Natural killer cell (primary cell): ENCODE data around the gene AP3B2. TPM values are rescaled to one million over a fixed set of nuclear protein-coding genes. Genes with fewer than 3 reads are reported as not detected.
A peak's percentile ranks its signal among the peaks of the same experiment; 100 is the strongest.

Source experiments
- ATAC-seq, 3 donors: fragments of 150-1000 bp in 2 of 3; fragments of 200-7000 bp in 1 of 3; cut with Tn5 transposase; 1 replicate in 1 of 3; 2 replicates in 2 of 3; pipeline ENCODE4 v1.10.0; 2021; ENCODE audit warnings: mild to moderate bottlenecking in 2 of 3, moderate library complexity in 2 of 3
- DNase-seq, 2 donors: peaks; one replicate each; pipeline versions ENCODE4 v3.0.0 to v3.0.0-alpha.2; 2013 to 2021; ENCODE audit warnings: mixed read lengths in 1 of 2
- H3K27ac ChIP-seq: one replicate; pipeline ENCODE4 v1.5.1; 2013; ENCODE audit warnings: mild to moderate bottlenecking, low read length
- H3K27me3 ChIP-seq: one replicate; pipeline ENCODE4 v1.6.1; 2013; ENCODE audit warnings: low read length; ENCODE audit not compliant: control insufficient read depth, insufficient read depth
- H3K36me3 ChIP-seq: one replicate; pipeline ENCODE4 v1.6.1; 2013; ENCODE audit warnings: low read length; ENCODE audit not compliant: control insufficient read depth, insufficient read depth
- H3K4me1 ChIP-seq: one replicate; pipeline ENCODE4 v1.6.1; 2013; ENCODE audit warnings: low read length; ENCODE audit not compliant: control insufficient read depth, insufficient read depth
- H3K4me3 ChIP-seq: one replicate; pipeline ENCODE4 v1.5.1; 2013; ENCODE audit warnings: low read length
- H3K9me3 ChIP-seq: one replicate; pipeline ENCODE4 v1.6.1; 2013; ENCODE audit warnings: low read length; ENCODE audit not compliant: control insufficient read depth, insufficient read depth
- H3K27ac Mint-ChIP-seq, 2 donors: one replicate each; pipeline ENCODE4 v1.8.0; 2022; ENCODE audit warnings: mild to moderate bottlenecking in 2 of 2, mixed read lengths in 2 of 2, moderate library complexity in 1 of 2
- H3K27me3 Mint-ChIP-seq, 2 donors: one replicate each; pipeline ENCODE4 v1.8.0; 2022; ENCODE audit warnings: low read depth in 2 of 2, mixed read lengths in 2 of 2
- H3K36me3 Mint-ChIP-seq: one replicate; pipeline ENCODE4 v1.8.0; 2022; ENCODE audit warnings: mixed read lengths
- H3K4me1 Mint-ChIP-seq, 2 donors: one replicate each; pipeline ENCODE4 v1.8.0; 2022; ENCODE audit warnings: mixed read lengths in 2 of 2
- H3K4me3 Mint-ChIP-seq: one replicate; pipeline ENCODE4 v1.8.0; 2022; ENCODE audit warnings: mild to moderate bottlenecking, moderate library complexity, mixed read lengths
- H3K9me3 Mint-ChIP-seq, 2 donors: one replicate each; pipeline ENCODE4 v1.8.0; 2022; ENCODE audit warnings: mixed read lengths in 2 of 2
- WGBS: methylation state at CpG from one replicate; pipeline ENCODE4 v1.1.7; 2013; ENCODE audit warnings: missing lambda C conversion rate; ENCODE audit not compliant: insufficient coverage; 5-methylcytosine and 5-hydroxymethylcytosine counted together
- intact Hi-C: fragments of 100-400 bp; cut with micrococcal nuclease; formaldehyde crosslinking; loops from one replicate; pipeline ENCODE4 v1.14.2; 2022
- total RNA-seq, 4 donors: library from RNA; stranded (reverse); fragments of 120-200 nt in 1 of 4; gene quantifications; one replicate each; pipeline versions ENCODE4 v1.2.3 to v1.2.4, GENCODE V29; 2013 to 2022
- TF ChIP-seq, protein P1 (sequence below): fragments of 200-600 bp; IDR thresholded peaks from one replicate; pipeline ENCODE4 v1.8.0; 2022; ENCODE audit warnings: antibody characterized with exemption

AP3B2 gene
- total RNA-seq, 3 donors from 2014 or later (not counting 1 experiment from before 2014, with no cell fraction given): 0.59 TPM; not detected in 2

DNA sequence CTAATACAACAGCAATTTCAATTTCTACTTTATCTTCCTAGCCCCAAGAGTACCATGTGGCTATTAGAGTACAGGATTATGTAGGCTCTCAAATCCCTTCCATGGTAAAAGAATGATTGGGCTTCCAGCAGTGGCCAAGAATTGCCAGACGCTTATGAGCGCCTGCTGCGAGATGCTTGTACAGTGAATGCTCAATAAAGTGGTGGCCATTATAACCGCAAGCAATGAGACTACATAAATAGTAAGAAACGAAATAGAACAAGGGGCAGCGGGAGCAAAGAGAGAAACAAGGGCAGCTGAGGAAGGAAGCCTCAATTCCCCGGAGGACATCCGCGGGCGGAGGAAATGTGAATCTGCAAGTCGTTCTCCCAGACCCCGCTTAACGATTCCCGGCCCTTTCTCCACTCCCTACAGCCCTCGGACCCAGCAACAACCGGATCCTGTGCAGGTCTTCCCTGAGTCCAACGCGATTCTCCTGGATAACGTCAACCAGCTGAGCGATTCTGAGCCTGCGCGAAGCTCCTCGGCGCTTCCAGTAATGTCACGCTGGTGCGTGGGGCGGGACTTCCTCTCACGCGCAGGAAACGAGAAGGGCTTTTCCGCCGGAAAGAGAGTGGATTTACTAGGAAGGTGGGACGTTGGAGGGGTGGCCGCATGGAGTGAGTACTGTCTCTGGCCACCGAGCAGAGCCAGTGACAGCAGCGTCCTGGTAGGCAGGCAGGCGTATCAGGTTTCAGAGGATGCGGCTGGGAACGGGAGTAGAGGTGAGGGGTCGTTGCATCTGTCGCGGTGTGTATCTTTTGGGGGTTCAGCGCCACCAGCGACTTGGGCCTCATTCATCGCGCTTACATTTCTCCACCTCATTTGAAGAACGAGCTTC lies 40.5 kb upstream of the AP3B2 start:
- H3K4me1 Mint-ChIP-seq: peaks cover 34 to 38% of the 10 kb centered on the region in 2 donors

DNA sequence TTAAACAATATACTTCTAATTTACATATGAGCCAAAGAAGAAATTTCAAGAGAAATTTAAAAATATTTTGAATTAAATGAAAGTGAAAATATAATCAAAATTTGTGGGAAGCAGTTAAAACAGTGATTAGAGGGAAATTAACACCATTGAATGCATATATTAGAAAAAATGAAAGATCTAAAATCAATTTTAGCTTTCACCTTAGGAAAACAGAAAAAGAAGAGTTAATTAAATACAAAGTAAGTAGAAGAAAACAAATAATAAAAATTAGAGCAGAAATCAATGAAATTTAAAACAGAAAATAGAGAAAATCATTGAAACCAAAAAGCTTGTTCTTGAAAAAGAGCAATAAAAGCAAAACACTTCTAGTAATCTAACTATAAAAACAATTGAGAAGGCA lies 38.6 kb upstream of the AP3B2 start:
- DNase-seq: no peak
- no peak for ATAC-seq
- no peak overlapping the region for H3K4me3 ChIP-seq
- no peaks in the 10 kb centered on the region for H3K9me3 ChIP-seq
- H3K4me1 Mint-ChIP-seq: peaks cover 32% of the 10 kb centered on the region in 2 donors
- H3K27me3 ChIP-seq: no peaks in the 10 kb centered on the region
- H3K27me3 Mint-ChIP-seq: no peaks in the 10 kb centered on the region
- no peak overlapping the region for H3K27ac ChIP-seq
- intact Hi-C loops: no loop called here
- TF ChIP-seq, protein P1, sequence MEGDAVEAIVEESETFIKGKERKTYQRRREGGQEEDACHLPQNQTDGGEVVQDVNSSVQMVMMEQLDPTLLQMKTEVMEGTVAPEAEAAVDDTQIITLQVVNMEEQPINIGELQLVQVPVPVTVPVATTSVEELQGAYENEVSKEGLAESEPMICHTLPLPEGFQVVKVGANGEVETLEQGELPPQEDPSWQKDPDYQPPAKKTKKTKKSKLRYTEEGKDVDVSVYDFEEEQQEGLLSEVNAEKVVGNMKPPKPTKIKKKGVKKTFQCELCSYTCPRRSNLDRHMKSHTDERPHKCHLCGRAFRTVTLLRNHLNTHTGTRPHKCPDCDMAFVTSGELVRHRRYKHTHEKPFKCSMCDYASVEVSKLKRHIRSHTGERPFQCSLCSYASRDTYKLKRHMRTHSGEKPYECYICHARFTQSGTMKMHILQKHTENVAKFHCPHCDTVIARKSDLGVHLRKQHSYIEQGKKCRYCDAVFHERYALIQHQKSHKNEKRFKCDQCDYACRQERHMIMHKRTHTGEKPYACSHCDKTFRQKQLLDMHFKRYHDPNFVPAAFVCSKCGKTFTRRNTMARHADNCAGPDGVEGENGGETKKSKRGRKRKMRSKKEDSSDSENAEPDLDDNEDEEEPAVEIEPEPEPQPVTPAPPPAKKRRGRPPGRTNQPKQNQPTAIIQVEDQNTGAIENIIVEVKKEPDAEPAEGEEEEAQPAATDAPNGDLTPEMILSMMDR: no peak
- H3K36me3 Mint-ChIP-seq: no peaks in the 10 kb centered on the region
- H3K9me3 Mint-ChIP-seq: no peaks in the 10 kb centered on the region
- H3K36me3 ChIP-seq: peaks cover 3% of the 10 kb centered on the region
- H3K4me3 Mint-ChIP-seq: peak overlapping the region; percentile 59
- H3K27ac Mint-ChIP-seq: no peak overlapping the region
- H3K4me1 ChIP-seq: peaks cover 20% of the 10 kb centered on the region

More for the DNA sequence above, 40.5 kb upstream of the AP3B2 start:
- peak overlapping the region; percentile 73 for H3K4me3 ChIP-seq
- Mint-ChIP-seq H3K36me3 (peaks cover 10% of the 10 kb centered on the region), H3K4me3 (peak overlapping the region; percentile 99), H3K27ac (peak overlapping the region; percentile 91 to 94), H3K27me3 (no peaks in the 10 kb centered on the region), H3K9me3 (no peaks in the 10 kb centered on the region)
- H3K36me3 ChIP-seq: peaks cover 13% of the 10 kb centered on the region
- intact Hi-C loops: loop anchor here (1.0 kb wide), 1 partner anchor 59 kb away; the partner anchor contains the start of gene WHAMM
- no peaks in the 10 kb centered on the region for H3K27me3 ChIP-seq
- peaks cover 20% of the 10 kb centered on the region for H3K4me1 ChIP-seq
- WGBS: under 1% methylated on average over 46 of the region's 47 CpGs
- peak overlapping the region; percentile 71 for H3K27ac ChIP-seq
- TF ChIP-seq, protein P1: no peak
- DNase-seq (peak; percentile 71 to 91), ATAC-seq (peak; percentile 94 to 97 (median 97))
- no peaks in the 10 kb centered on the region for H3K9me3 ChIP-seq

DNA sequence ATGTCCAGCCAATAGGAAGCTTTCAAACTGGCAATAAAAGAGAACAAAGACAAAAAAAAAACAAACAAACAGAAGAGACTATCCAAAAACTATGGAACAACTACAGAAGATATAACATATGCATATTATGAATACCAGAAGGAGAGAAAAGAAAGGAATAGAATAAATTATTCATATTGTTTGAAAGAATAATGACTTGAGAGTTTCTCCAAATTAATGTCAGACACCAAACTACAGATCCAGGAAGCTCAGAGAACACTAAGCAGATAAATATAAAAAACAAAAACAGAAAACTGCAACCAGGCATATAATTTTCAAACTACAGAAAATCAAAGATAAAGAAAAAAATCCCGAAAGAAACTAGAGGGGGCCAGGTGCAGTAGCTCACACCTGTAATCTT lies 34.1 kb upstream of the AP3B2 start:
- WGBS: 96% methylated on average over 1 of the region's 1 CpG
- H3K4me3 Mint-ChIP-seq: no peak overlapping the region
- H3K27ac ChIP-seq: no peak overlapping the region
- TF ChIP-seq, protein P1: no peak
- no peak for ATAC-seq
- intact Hi-C loops: no loop called here
- no peaks in the 10 kb centered on the region for H3K27me3 ChIP-seq
- H3K36me3 ChIP-seq: no peaks in the 10 kb centered on the region
- H3K4me1 ChIP-seq: no peaks in the 10 kb centered on the region
- no peaks in the 10 kb centered on the region for H3K36me3 Mint-ChIP-seq
- no peaks in the 10 kb centered on the region for H3K9me3 Mint-ChIP-seq
- no peaks in the 10 kb centered on the region for H3K27me3 Mint-ChIP-seq
- no peak for DNase-seq
- no peak overlapping the region for H3K27ac Mint-ChIP-seq
- no peaks in the 10 kb centered on the region for H3K9me3 ChIP-seq
- H3K4me3 ChIP-seq: no peak overlapping the region
- no peaks in the 10 kb centered on the region for H3K4me1 Mint-ChIP-seq
